Measurements from ENCODE around the gene TTC3. TPM values are rescaled to one million over a fixed set of nuclear protein-coding genes. Genes with fewer than 3 reads are reported as not detected.
"Not testable (repeated sequence)": the region's sequence is repeated elsewhere in the genome, so short reads cannot be mapped to it uniquely, and the experiment has no call there.

The TTC3 gene
- total RNA-seq, 1 donor from 2014 or later, result 235 TPM

GRCh38 chr21:37130971-37131370, 57.9 kb downstream of the TTC3 start:
- Mint-ChIP-seq H3K27me3 (ENCODE audit: unreplicated experiment) (no peaks in the 10 kb centered on the region), H3K36me3 (ENCODE audit: unreplicated experiment) (peaks cover under 1% of the 10 kb centered on the region), H3K27ac (ENCODE audit: unreplicated experiment) (no peak overlapping the region), H3K9me3 (ENCODE audit: unreplicated experiment) (no peaks in the 10 kb centered on the region), H3K4me1 (ENCODE audit: low read depth, unreplicated experiment) (no peaks in the 10 kb centered on the region), H3K4me3 (ENCODE audit: unreplicated experiment) (no peak overlapping the region)
- TF ChIP-seq, protein P1, sequence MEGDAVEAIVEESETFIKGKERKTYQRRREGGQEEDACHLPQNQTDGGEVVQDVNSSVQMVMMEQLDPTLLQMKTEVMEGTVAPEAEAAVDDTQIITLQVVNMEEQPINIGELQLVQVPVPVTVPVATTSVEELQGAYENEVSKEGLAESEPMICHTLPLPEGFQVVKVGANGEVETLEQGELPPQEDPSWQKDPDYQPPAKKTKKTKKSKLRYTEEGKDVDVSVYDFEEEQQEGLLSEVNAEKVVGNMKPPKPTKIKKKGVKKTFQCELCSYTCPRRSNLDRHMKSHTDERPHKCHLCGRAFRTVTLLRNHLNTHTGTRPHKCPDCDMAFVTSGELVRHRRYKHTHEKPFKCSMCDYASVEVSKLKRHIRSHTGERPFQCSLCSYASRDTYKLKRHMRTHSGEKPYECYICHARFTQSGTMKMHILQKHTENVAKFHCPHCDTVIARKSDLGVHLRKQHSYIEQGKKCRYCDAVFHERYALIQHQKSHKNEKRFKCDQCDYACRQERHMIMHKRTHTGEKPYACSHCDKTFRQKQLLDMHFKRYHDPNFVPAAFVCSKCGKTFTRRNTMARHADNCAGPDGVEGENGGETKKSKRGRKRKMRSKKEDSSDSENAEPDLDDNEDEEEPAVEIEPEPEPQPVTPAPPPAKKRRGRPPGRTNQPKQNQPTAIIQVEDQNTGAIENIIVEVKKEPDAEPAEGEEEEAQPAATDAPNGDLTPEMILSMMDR (IDR thresholded peaks at IDR 0.05; ENCODE audit: partially characterized antibody, unreplicated experiment), result no peak
- DNase-seq, result no peak

DNA sequence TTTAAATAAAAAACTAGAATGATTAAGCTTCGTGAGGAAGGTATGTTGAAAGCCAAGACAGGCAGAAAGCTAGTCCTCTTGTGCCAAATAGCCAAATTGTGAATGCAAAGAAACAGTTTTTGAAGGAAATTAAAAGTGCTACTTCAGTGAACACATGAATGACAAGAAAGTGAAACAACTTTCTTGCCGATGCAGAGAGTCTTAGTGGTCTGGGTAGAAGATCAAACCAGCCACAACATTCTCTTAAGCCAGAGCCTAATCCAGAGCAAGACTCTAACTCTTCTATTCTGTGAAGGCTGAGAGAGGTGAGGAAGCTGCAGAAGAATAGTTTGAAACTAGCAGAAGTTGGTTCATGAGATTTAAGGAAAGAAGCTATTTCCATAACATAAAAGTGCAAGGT, 63.2 kb downstream of the TTC3 start:
- Mint-ChIP-seq H3K9me3 (ENCODE audit: unreplicated experiment) (no peaks in the 10 kb centered on the region), H3K36me3 (ENCODE audit: unreplicated experiment) (peaks cover 15% of the 10 kb centered on the region), H3K4me1 (ENCODE audit: low read depth, unreplicated experiment) (no peaks in the 10 kb centered on the region), H3K27me3 (ENCODE audit: unreplicated experiment) (no peaks in the 10 kb centered on the region), H3K27ac (ENCODE audit: unreplicated experiment) (no peak overlapping the region), H3K4me3 (ENCODE audit: unreplicated experiment) (no peak overlapping the region)
- TF ChIP-seq, protein P1 (IDR thresholded peaks at IDR 0.05; ENCODE audit: partially characterized antibody, unreplicated experiment), result no peak
- no peak for DNase-seq

GRCh38 chr21:37136744-37137143, 63.7 kb downstream of the TTC3 start:
- Mint-ChIP-seq H3K27me3 (ENCODE audit: unreplicated experiment) (no peaks in the 10 kb centered on the region), H3K9me3 (ENCODE audit: unreplicated experiment) (peaks cover 1% of the 10 kb centered on the region), H3K27ac (ENCODE audit: unreplicated experiment) (no peak overlapping the region), H3K36me3 (ENCODE audit: unreplicated experiment) (peaks cover 15% of the 10 kb centered on the region), H3K4me1 (ENCODE audit: low read depth, unreplicated experiment) (no peaks in the 10 kb centered on the region), H3K4me3 (ENCODE audit: unreplicated experiment) (no peak overlapping the region)
- no peak for DNase-seq
- TF ChIP-seq, protein P1 (IDR thresholded peaks at IDR 0.05; ENCODE audit: partially characterized antibody, unreplicated experiment), result no peak

- H3K27me3 Mint-ChIP-seq (ENCODE audit: unreplicated experiment), result no peaks in the 10 kb centered on the region
- H3K4me3 Mint-ChIP-seq (ENCODE audit: unreplicated experiment), result no peak overlapping the region
- peaks cover 1% of the 10 kb centered on the region for H3K9me3 Mint-ChIP-seq (ENCODE audit: unreplicated experiment)
- DNase-seq, result no peak
- no peaks in the 10 kb centered on the region for H3K4me1 Mint-ChIP-seq (ENCODE audit: low read depth, unreplicated experiment)
- peaks cover 18% of the 10 kb centered on the region for H3K36me3 Mint-ChIP-seq (ENCODE audit: unreplicated experiment)
- H3K27ac Mint-ChIP-seq (ENCODE audit: unreplicated experiment), result no peak overlapping the region
- TF ChIP-seq, protein P1 (IDR thresholded peaks at IDR 0.05; ENCODE audit: partially characterized antibody, unreplicated experiment), result no peak
Measured at GRCh38 chr21:37139154-37139553, 66.1 kb downstream of the TTC3 start.

- DNase-seq, result no peak
- peaks cover 18% of the 10 kb centered on the region for H3K36me3 Mint-ChIP-seq (ENCODE audit: unreplicated experiment)
- TF ChIP-seq, protein P1 (IDR thresholded peaks at IDR 0.05; ENCODE audit: partially characterized antibody, unreplicated experiment), result no peak
Measured at GRCh38 chr21:37139902-37140301, 66.8 kb downstream of the TTC3 start.

DNA sequence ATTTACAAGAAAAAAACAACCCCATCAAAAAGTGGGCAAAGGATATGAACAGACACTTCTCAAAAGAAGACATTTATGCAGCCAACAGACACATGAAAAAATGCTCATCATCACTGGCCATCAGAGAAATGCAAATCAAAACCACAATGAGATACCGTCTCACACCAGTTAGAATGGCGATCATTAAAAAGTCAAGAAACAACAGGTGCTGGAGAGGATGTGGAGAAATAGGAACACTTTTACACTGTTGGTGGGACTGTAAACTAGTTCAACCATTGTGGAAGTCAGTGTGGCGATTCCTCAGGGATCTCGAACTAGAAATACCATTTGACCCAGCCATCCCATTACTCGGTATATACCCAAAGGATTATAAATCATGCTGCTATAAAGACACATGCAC, 70.3 kb downstream of the TTC3 start:
- not testable (repeated sequence) for H3K4me3 Mint-ChIP-seq (ENCODE audit: unreplicated experiment); H3K27me3 Mint-ChIP-seq (ENCODE audit: unreplicated experiment); H3K9me3 Mint-ChIP-seq (ENCODE audit: unreplicated experiment); H3K27ac Mint-ChIP-seq (ENCODE audit: unreplicated experiment); DNase-seq; H3K36me3 Mint-ChIP-seq (ENCODE audit: unreplicated experiment)
- peaks cover 15% of the 10 kb centered on the region for H3K4me1 Mint-ChIP-seq (ENCODE audit: low read depth, unreplicated experiment)

More at GRCh38 chr21:37139902-37140301, 66.8 kb downstream of the TTC3 start:
- H3K9me3 Mint-ChIP-seq (ENCODE audit: unreplicated experiment), result peaks cover 3% of the 10 kb centered on the region
- H3K27ac Mint-ChIP-seq (ENCODE audit: unreplicated experiment), result no peak overlapping the region
- H3K27me3 Mint-ChIP-seq (ENCODE audit: unreplicated experiment), result no peaks in the 10 kb centered on the region
- no peaks in the 10 kb centered on the region for H3K4me1 Mint-ChIP-seq (ENCODE audit: low read depth, unreplicated experiment)
- H3K4me3 Mint-ChIP-seq (ENCODE audit: unreplicated experiment), result no peak overlapping the region

Data from glutamatergic neuron (in vitro differentiated cells).